Ammon's horn (tissue), 1 donor: ENCODE measurements around the gene PPM1M.

ENCODE experiments used
- DNase-seq: peaks from one replicate; pipeline ENCODE4 v3.0.0-alpha.2; 2016; ENCODE audit warnings: low spot score

The PPM1M gene

GRCh38 chr3:52230889-52231499 is 14.6 kb upstream of the PPM1M start:
- no peak for DNase-seq

GRCh38 chr3:52231502-52232278 is 13.9 kb upstream of the PPM1M start:
- peak; percentile 54 for DNase-seq

GRCh38 chr3:52232279-52233107 is 13.1 kb upstream of the PPM1M start:
- no peak for DNase-seq

GRCh38 chr3:52233108-52233591 is 12.4 kb upstream of the PPM1M start:
- DNase-seq = no peak

GRCh38 chr3:52233968-52234367 is 11.6 kb upstream of the PPM1M start:
- peak; percentile 70 for DNase-seq

GRCh38 chr3:52234516-52235447 is 10.8 kb upstream of the PPM1M start:
- DNase-seq = no peak

GRCh38 chr3:52236424-52236886 is 9.1 kb upstream of the PPM1M start:
- no peak for DNase-seq

GRCh38 chr3:52237006-52237656 is 8.4 kb upstream of the PPM1M start:
- no peak for DNase-seq

GRCh38 chr3:52237657-52238172 is 7.8 kb upstream of the PPM1M start:
- peak; percentile 75 for DNase-seq

- DNase-seq = no peak
Observed at GRCh38 chr3:52238193-52238760, 7.3 kb upstream of the PPM1M start.

- DNase-seq = peak; percentile 91
Observed at GRCh38 chr3:52238761-52239701, 6.5 kb upstream of the PPM1M start, which contains the start of gene TWF2. TWF2 (minus strand) TSS chr3:52239158; CDS start chr3:52239016, 142 bp downstream.

- peak; percentile 54 for DNase-seq
Observed at GRCh38 chr3:52240059-52240885, 5.3 kb upstream of the PPM1M start.

- no peak for DNase-seq
Observed at GRCh38 chr3:52240886-52241370, 4.6 kb upstream of the PPM1M start.

GRCh38 chr3:52242039-52242438 is 3.5 kb upstream of the PPM1M start:
- DNase-seq = no peak

GRCh38 chr3:52243791-52244628 is 1.5 kb upstream of the PPM1M start:
- peak; percentile 66 for DNase-seq

- no peak for DNase-seq
Observed at GRCh38 chr3:52246264-52246620, 683 bp downstream of the PPM1M start.
